ENCODE results near the gene RRAGD.
A peak's percentile ranks its signal among the peaks of the same experiment; 100 is the strongest.

The RRAGD gene

DNA sequence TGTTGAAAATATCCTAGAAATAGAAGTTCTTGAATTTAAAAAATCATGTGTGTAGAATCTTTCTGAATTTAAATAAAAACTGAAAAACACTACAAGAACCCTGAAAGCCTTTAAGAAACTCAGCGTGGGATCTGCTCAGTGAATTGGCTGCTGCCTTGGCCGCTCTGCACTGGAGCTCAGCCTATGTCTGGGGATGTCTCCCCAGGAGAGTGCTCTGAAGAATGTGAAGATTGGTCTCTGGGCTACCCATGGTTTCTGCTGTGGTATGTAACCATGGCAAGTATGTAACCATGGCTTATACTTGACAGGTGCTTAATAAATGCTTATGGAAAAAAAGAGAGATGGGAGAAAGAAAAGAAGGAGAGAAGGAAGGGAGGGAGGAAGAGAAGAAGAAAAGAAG, 3.1 kb upstream of the RRAGD start:
- H3K9ac ChIP-seq: no peak overlapping the region
- H3K36me3 ChIP-seq: no peaks in the 10 kb centered on the region
- H4K20me1 ChIP-seq: peaks cover 0 to 8% (median 0%) of the 10 kb centered on the region in 11 experiments; a peak in 6 of 22 replicates
- no peaks in the 10 kb centered on the region for H3K9me3 ChIP-seq (replicated peaks in 1 of 11)
- no peaks in the 10 kb centered on the region for H3K27me3 ChIP-seq
- no peak overlapping the region for H3K4me3 ChIP-seq
- TF ChIP-seq Cebpa-rat (IDR thresholded peaks at IDR 0.05): no peak
- H3K4me2 ChIP-seq: no peak overlapping the region
- H3K27ac ChIP-seq: no peak overlapping the region
- peaks cover 9 to 16% (median 12%) of the 10 kb centered on the region in 10 experiments; a peak in 18 of 20 replicates for H3K4me1 ChIP-seq

DNA sequence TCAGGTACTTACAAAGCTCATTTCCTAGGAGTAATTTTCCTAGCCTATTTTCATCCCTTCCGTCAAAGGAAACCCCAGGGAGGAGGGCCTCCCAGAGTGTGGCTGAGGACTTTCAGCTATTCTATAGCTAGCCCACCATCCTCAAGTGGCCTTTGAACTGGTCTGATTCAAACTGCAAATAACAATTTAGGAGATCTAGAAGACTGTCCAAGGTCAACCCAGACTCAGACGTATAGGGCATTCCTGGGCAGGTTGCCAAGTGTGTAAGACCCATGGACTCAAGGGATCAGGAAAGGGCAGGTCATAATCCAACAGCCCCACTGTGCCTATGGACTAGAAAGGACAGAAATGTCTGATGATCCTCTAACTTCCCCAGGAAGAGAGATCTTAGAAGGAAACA, 2.1 kb upstream of the RRAGD start:
- Histone ChIP-seq H3K4me1 (peaks cover 18 to 26% (median 22%) of the 10 kb centered on the region in 10 experiments), H4K20me1 (peaks cover 0 to 17% (median 8%) of the 10 kb centered on the region in 11 experiments; a peak in 9 of 22 replicates), H3K27ac (no peak overlapping the region), H3K36me3 (no peaks in the 10 kb centered on the region), H3K9ac (no peak overlapping the region), H3K4me3 (no peak overlapping the region), H3K27me3 (no peaks in the 10 kb centered on the region), H3K4me2 (no peak overlapping the region), H3K9me3 (replicated peaks in 1 of 11) (no peaks in the 10 kb centered on the region)
- no peak for TF ChIP-seq Cebpa-rat (IDR thresholded peaks at IDR 0.05)

GRCh38 chr6:89413006-89413400, 930 bp upstream of the RRAGD start:
- Histone ChIP-seq H3K27me3 (no peaks in the 10 kb centered on the region), H3K27ac (peak overlapping the region in 10 of 11 experiments; percentile 78 to 85 (median 81); a peak in 16 of 22 replicates), H4K20me1 (peaks cover 0 to 30% (median 12%) of the 10 kb centered on the region in 11 experiments; a peak in 9 of 22 replicates), H3K9me3 (replicated peaks in 1 of 11) (no peaks in the 10 kb centered on the region), H3K9ac (peak overlapping the region; percentile 81 to 88 (median 84); a peak in 20 of 22 replicates), H3K4me1 (peaks cover 30 to 38% (median 32%) of the 10 kb centered on the region in 10 experiments), H3K4me3 (peak overlapping the region; percentile 71 to 83 (median 76)), H3K4me2 (peak overlapping the region; percentile 74 to 85 (median 79)), H3K36me3 (no peaks in the 10 kb centered on the region)
- no peak for TF ChIP-seq Cebpa-rat (IDR thresholded peaks at IDR 0.05)

GRCh38 chr6:89411145-89412070, 665 bp downstream of the RRAGD start:
- H3K4me1 ChIP-seq: peaks cover 37 to 54% (median 48%) of the 10 kb centered on the region in 10 experiments
- H4K20me1 ChIP-seq: peaks cover 0 to 45% (median 12%) of the 10 kb centered on the region in 11 experiments; a peak in 9 of 22 replicates
- no peak for TF ChIP-seq Cebpa-rat (IDR thresholded peaks at IDR 0.05)
- no peaks in the 10 kb centered on the region for H3K9me3 ChIP-seq (replicated peaks in 1 of 11)
- peak overlapping the region; percentile 71 to 83 (median 76) for H3K4me3 ChIP-seq
- H3K27ac ChIP-seq: peak overlapping the region; percentile 68 to 85 (median 81); a peak in 21 of 22 replicates
- H3K9ac ChIP-seq: peak overlapping the region; percentile 81 to 88 (median 84)
- H3K4me2 ChIP-seq: peak overlapping the region; percentile 79 to 87 (median 81)
- H3K36me3 ChIP-seq: no peaks in the 10 kb centered on the region
- no peaks in the 10 kb centered on the region for H3K27me3 ChIP-seq

GRCh38 chr6:89410788-89411144, 1.3 kb downstream of the RRAGD start:
- H3K9me3 ChIP-seq (replicated peaks in 1 of 11): no peaks in the 10 kb centered on the region
- H3K4me1 ChIP-seq: peaks cover 43 to 60% (median 53%) of the 10 kb centered on the region in 10 experiments
- H3K27me3 ChIP-seq: no peaks in the 10 kb centered on the region
- H4K20me1 ChIP-seq: peaks cover 0 to 52% (median 15%) of the 10 kb centered on the region in 11 experiments; a peak in 9 of 22 replicates
- peak overlapping the region; percentile 79 to 87 (median 81) for H3K4me2 ChIP-seq
- peak overlapping the region; percentile 68 to 85 (median 81); a peak in 20 of 22 replicates for H3K27ac ChIP-seq
- TF ChIP-seq Cebpa-rat (IDR thresholded peaks at IDR 0.05): no peak
- H3K9ac ChIP-seq: peak overlapping the region; percentile 81 to 88 (median 84)
- no peaks in the 10 kb centered on the region for H3K36me3 ChIP-seq
- peak overlapping the region; percentile 71 to 83 (median 76) for H3K4me3 ChIP-seq

DNA sequence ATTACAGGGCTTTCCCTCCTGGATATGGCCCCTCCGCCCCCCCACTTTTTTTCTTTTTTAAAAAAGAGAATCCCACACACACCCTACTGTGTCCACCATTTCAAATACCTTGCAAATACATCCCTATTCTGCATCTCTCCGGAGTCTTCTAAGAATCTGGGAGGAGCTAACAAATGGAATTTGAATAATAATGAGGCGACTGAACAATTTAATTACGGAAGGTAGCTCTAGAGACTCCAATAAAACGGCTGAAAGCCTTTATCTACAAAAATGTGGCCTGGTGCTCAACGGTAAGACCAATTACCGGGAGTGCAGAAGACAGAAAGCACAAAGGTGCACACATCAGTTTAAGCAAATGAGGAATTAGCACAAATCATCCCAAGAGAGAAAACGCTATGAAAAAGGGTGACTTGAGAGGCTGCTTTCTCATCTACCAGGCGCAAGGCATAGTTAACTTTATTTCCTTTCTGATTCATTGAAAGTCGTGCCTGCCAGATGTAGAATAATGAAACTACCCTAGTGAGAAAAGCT, 1.8 kb downstream of the RRAGD start:
- H3K27ac ChIP-seq: peak overlapping the region in 8 of 11 experiments; percentile 80 to 85 (median 81); a peak in 14 of 22 replicates
- H3K4me3 ChIP-seq: peak overlapping the region; percentile 71 to 83 (median 76)
- H3K4me1 ChIP-seq: peaks cover 45 to 65% (median 57%) of the 10 kb centered on the region in 10 experiments
- peak overlapping the region; percentile 79 to 87 (median 81) for H3K4me2 ChIP-seq
- H4K20me1 ChIP-seq: peaks cover 0 to 57% (median 15%) of the 10 kb centered on the region in 11 experiments; a peak in 9 of 22 replicates
- H3K36me3 ChIP-seq: no peaks in the 10 kb centered on the region
- H3K9me3 ChIP-seq (replicated peaks in 1 of 11): no peaks in the 10 kb centered on the region
- H3K27me3 ChIP-seq: no peaks in the 10 kb centered on the region
- TF ChIP-seq Cebpa-rat (IDR thresholded peaks at IDR 0.05): no peak
- H3K9ac ChIP-seq: peak overlapping the region; percentile 81 to 88 (median 84); a peak in 21 of 22 replicates

- Histone ChIP-seq H4K20me1 (peaks cover 0 to 63% (median 15%) of the 10 kb centered on the region in 11 experiments; a peak in 9 of 22 replicates), H3K9me3 (replicated peaks in 1 of 11) (no peaks in the 10 kb centered on the region), H3K4me3 (peak overlapping the region in 8 of 10 experiments; percentile 71 to 83 (median 74); a peak in 6 of 20 replicates), H3K36me3 (no peaks in the 10 kb centered on the region), H3K4me1 (peaks cover 45 to 65% (median 58%) of the 10 kb centered on the region in 10 experiments), H3K4me2 (peak overlapping the region; percentile 79 to 87 (median 81)), H3K27ac (peak overlapping the region in 1 of 11 experiments; percentile 81; a peak in 4 of 22 replicates), H3K9ac (peak overlapping the region in 7 of 11 experiments; percentile 83 to 86 (median 83); a peak in 9 of 22 replicates), H3K27me3 (no peaks in the 10 kb centered on the region)
- no peak for TF ChIP-seq Cebpa-rat (IDR thresholded peaks at IDR 0.05)
Observed at GRCh38 chr6:89409461-89410035, 2.5 kb downstream of the RRAGD start.

GRCh38 chr6:89406141-89406540, 5.9 kb downstream of the RRAGD start:
- Histone ChIP-seq H3K9ac (peak overlapping the region in 8 of 11 experiments; percentile 18 to 57 (median 30); a peak in 10 of 22 replicates), H3K9me3 (replicated peaks in 1 of 11) (no peaks in the 10 kb centered on the region), H3K4me3 (no peak overlapping the region; a peak in 2 of 20 replicates), H4K20me1 (peaks cover 0 to 97% (median 13%) of the 10 kb centered on the region in 11 experiments; a peak in 9 of 22 replicates), H3K27me3 (no peaks in the 10 kb centered on the region), H3K36me3 (no peaks in the 10 kb centered on the region), H3K4me1 (peaks cover 49 to 71% (median 66%) of the 10 kb centered on the region in 10 experiments), H3K4me2 (peak overlapping the region; percentile 49 to 87 (median 79); a peak in 20 of 22 replicates), H3K27ac (peak overlapping the region in 9 of 11 experiments; percentile 35 to 75 (median 60); a peak in 15 of 22 replicates)
- peak in 1 of 11 experiments; percentile 9; a peak in 1 of 22 replicates for TF ChIP-seq Cebpa-rat (IDR thresholded peaks at IDR 0.05)

Measured in BLaER1 treated with 17β-estradiol and CSF1 and Interleukin-3, amounts not matched to agents 10 nM and 100 nM (cell line).